ENCODE data around the gene WASF2.
A peak's percentile ranks its signal among the peaks of the same experiment; 100 is the strongest.

- TF ChIP-seq, protein P1, sequence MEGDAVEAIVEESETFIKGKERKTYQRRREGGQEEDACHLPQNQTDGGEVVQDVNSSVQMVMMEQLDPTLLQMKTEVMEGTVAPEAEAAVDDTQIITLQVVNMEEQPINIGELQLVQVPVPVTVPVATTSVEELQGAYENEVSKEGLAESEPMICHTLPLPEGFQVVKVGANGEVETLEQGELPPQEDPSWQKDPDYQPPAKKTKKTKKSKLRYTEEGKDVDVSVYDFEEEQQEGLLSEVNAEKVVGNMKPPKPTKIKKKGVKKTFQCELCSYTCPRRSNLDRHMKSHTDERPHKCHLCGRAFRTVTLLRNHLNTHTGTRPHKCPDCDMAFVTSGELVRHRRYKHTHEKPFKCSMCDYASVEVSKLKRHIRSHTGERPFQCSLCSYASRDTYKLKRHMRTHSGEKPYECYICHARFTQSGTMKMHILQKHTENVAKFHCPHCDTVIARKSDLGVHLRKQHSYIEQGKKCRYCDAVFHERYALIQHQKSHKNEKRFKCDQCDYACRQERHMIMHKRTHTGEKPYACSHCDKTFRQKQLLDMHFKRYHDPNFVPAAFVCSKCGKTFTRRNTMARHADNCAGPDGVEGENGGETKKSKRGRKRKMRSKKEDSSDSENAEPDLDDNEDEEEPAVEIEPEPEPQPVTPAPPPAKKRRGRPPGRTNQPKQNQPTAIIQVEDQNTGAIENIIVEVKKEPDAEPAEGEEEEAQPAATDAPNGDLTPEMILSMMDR (conservative IDR thresholded peaks at IDR 0.05), result peak; percentile 29; the same call in 1 of the 2 replicates
- TF ChIP-seq EZH2 (IDR thresholded peaks at IDR 0.05; ENCODE audit: low read depth), result no peak
Observed at GRCh38 chr1:27372808-27373690, 116.9 kb downstream of the WASF2 start.

All from PC-9 (cell line).